Sigmoid colon (tissue), 7 donors: ENCODE data around the gene CRTC1. TPM values are rescaled to one million over a fixed set of nuclear protein-coding genes. Genes with fewer than 3 reads are reported as not detected.
A peak's percentile ranks its signal among the peaks of the same experiment; 100 is the strongest.

Experiments
- DNase-seq: peaks from one replicate; pipeline ENCODE4 v3.0.0-alpha.2; 2019
- H3K27ac ChIP-seq, 4 donors: fragments of 200-600 bp; sonication (generic); one replicate each; pipeline ENCODE4 v1.5.1; 2016 to 2019; ENCODE audit warnings: mild to moderate bottlenecking in 1 of 4
- H3K27me3 ChIP-seq, 3 donors: fragments of 200-600 bp; sonication (generic); one replicate each; pipeline ENCODE4 v1.5.1; 2019; ENCODE audit warnings: mild to moderate bottlenecking in 1 of 3
- H3K36me3 ChIP-seq, 4 donors: fragments of 200-600 bp; sonication (generic); one replicate each; pipeline ENCODE4 v1.5.1; 2016 to 2019
- H3K4me1 ChIP-seq, 4 donors: fragments of 200-600 bp; sonication (generic); one replicate each; pipeline ENCODE4 v1.5.1; 2017 to 2019
- H3K4me3 ChIP-seq, 4 donors: fragments of 200-600 bp; sonication (generic); one replicate each; pipeline ENCODE4 v1.5.1; 2017 to 2019; ENCODE audit warnings: mild to moderate bottlenecking in 2 of 4, moderate library complexity in 1 of 4
- H3K9me3 ChIP-seq, 4 donors: fragments of 200-600 bp in 3 of 4; sonication (generic) in 3 of 4; one replicate each; pipeline versions ENCODE4 v1.5.1 to v1.6.1; 2013 to 2019
- CTCF ChIP-seq, 4 experiments: fragments of 450-650 bp in 3 of 4; fragments of 200-600 bp in 1 of 4; IDR thresholded peaks; one replicate each; pipeline ENCODE4 v1.5.1; 2016 to 2019; ENCODE audit warnings: antibody characterized with exemption in 4 of 4, mild to moderate bottlenecking in 3 of 4, moderate library complexity in 2 of 4
- EP300 ChIP-seq, 4 donors: sonication (generic); formaldehyde crosslinking; IDR thresholded peaks; one replicate each; pipeline ENCODE4 v1.6.1; 2017; ENCODE audit warnings: antibody characterized with exemption in 4 of 4
- POLR2A ChIP-seq, 2 donors: fragments of 450-650 bp; IDR thresholded peaks; one replicate each; pipeline ENCODE4 v1.6.1; 2016; ENCODE audit warnings: antibody characterized with exemption in 2 of 2, mild to moderate bottlenecking in 2 of 2, moderate library complexity in 2 of 2
- POLR2AphosphoS5 ChIP-seq, 4 donors: sonication (generic); formaldehyde crosslinking; IDR thresholded peaks; one replicate each; pipeline ENCODE4 v1.6.1; 2017; ENCODE audit warnings: antibody characterized with exemption in 4 of 4
- WGBS, 2 donors: extraction: QIAGEN DNeasy Blood & Tissue Kit; methylation state at CpG; one replicate each; pipeline ENCODE4 v1.1.7; 2013; 5-methylcytosine and 5-hydroxymethylcytosine counted together
- intact Hi-C: fragments of 100-400 bp; cut with DNase I; formaldehyde crosslinking; loops from one replicate; pipeline ENCODE4 v1.15.1; 2023
- polyA plus RNA-seq, 3 donors: library from polyadenylated mRNA; stranded (reverse); fragments of 200-250 nt; gene quantifications; one replicate each; pipeline ENCODE4 v1.2.3, GENCODE V29; 2013
- total RNA-seq, 4 donors: library from RNA; depleted of rRNA; stranded (reverse); fragments of >200 nt; gene quantifications; one replicate each; pipeline ENCODE4 v1.1.0, GENCODE V29; 2016
- donor health status: healthy with polysubstance abuse.
- donor health status: Bipolar disorder and iron deficiency.
- donor health status: healthy.

The CRTC1 gene
- total and polyA plus RNA-seq, 7 donors = 2.5 to 8.9 (median 3.6) TPM

- peaks cover 12 to 30% (median 25%) of the 10 kb centered on the region in 4 donors for H3K36me3 ChIP-seq
- no peaks in the 10 kb centered on the region for H3K9me3 ChIP-seq
- no peak for TF ChIP-seq CTCF (IDR thresholded peaks at IDR 0.05)
- TF ChIP-seq POLR2AphosphoS5 (IDR thresholded peaks at IDR 0.05) = no peak
- TF ChIP-seq EP300 (IDR thresholded peaks at IDR 0.05) = no peak
- no peak for TF ChIP-seq POLR2A (IDR thresholded peaks at IDR 0.05)
- H3K27ac ChIP-seq = peak overlapping the region in 3 of 4 donors; percentile 23 to 77 (median 71)
- H3K4me3 ChIP-seq = no peak overlapping the region
- intact Hi-C loops = no loop called here
- WGBS, 2 donors = 91 to 93% methylated on average over 13 of the region's 13 CpGs
- H3K27me3 ChIP-seq = no peaks in the 10 kb centered on the region
- DNase-seq = no peak
- H3K4me1 ChIP-seq = peaks cover 0 to 53% (median 39%) of the 10 kb centered on the region in 4 donors
Measured at GRCh38 chr19:18670312-18670711, 13.2 kb upstream of the CRTC1 start.

DNA sequence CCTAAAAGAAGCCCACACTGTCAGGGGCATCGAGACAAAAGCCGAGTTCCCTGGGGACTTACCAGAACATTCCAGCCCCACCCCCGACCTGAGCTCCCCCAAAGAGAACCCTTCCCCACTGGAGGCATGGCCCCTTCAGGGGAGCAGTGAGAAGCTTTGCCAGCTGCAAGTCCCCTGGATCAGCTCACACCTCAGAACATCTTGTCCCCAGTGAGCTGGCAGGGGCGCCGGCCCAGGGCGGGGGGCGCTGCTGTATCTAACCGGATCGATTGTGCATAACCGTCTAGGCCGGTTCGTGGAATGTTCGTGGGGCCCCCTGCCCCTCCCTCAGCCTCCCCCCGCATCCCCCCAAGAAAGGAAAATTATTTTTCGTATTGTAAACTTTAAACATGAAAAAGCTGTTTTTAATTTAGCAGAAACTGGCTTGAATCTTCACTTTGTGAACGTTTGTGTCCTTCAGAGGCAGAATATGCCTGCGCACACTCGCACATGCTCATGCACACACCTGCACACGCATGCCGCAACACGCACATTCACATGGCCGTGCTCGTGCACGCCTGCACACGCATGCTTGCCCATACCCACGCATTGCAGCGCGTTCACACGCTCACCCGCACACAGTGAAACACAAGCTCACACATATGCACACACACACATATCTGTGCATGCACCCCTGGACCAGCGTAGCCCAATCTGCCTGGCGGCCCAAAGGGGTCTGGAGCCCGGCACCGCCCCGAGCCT lies 12.0 kb upstream of the CRTC1 start:
- Histone ChIP-seq H3K27me3 (no peaks in the 10 kb centered on the region), H3K27ac (peak overlapping the region; percentile 71 to 80 (median 74)), H3K36me3 (peaks cover 12 to 30% (median 25%) of the 10 kb centered on the region in 4 donors), H3K4me1 (peaks cover 0 to 49% (median 28%) of the 10 kb centered on the region in 4 donors), H3K9me3 (no peaks in the 10 kb centered on the region), H3K4me3 (no peak overlapping the region)
- WGBS, 2 donors = 92 to 93% methylated on average over 35 of the region's 35 CpGs
- no peak for TF ChIP-seq POLR2AphosphoS5 (IDR thresholded peaks at IDR 0.05)
- intact Hi-C loops = no loop called here
- DNase-seq = no peak

- no peak for DNase-seq
- Histone ChIP-seq H3K27me3 (no peaks in the 10 kb centered on the region), H3K27ac (peak overlapping the region; percentile 71 to 80 (median 74)), H3K9me3 (no peaks in the 10 kb centered on the region), H3K4me3 (peak overlapping the region in 1 of 4 donors; percentile 1), H3K36me3 (peaks cover 12 to 30% (median 24%) of the 10 kb centered on the region in 4 donors), H3K4me1 (peaks cover 0 to 53% (median 25%) of the 10 kb centered on the region in 4 donors)
- 91 to 93% methylated on average over 24 of the region's 24 CpGs for WGBS, 2 donors
- TF ChIP-seq EP300 (IDR thresholded peaks at IDR 0.05) (no peak), CTCF (IDR thresholded peaks at IDR 0.05) (no peak)
- intact Hi-C loops = no loop called here
Measured at GRCh38 chr19:18672044-18672451, 11.4 kb upstream of the CRTC1 start.

DNA sequence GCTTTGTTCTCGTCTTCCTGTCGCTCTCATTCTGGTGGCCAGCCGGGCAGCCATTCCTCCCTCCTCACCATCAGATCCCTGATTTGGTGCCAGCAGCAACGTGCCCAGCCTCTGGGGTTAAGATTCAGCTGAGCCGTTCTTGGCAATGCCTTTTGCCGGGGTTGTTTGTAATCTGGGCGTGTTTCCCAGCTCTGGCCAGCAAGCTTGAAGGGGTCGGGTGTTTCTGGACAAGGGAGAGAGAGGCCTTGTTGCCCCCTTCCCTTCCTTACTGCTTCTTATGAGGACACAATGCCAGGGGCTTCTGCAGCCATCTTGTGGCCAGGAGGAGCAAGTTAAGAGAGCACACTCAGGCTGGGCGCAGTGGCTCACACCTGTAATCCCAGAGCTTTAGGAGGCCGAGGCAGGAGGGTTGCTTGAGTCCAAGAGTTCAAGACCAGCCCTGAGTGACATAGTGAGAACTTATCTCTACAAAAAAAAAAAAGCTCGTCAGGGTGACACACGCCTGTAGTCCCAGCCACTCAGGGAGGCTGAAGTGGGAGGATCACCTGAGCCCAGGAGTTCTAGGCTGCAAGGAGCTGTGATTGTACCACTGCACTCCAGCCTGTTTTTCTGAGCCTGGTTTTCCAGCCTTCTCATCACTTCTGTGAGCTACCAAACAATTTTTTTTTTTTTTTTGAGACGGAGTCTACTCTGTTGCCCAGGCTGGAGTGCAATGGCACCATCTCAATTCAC lies 10.7 kb upstream of the CRTC1 start:
- peaks cover 0 to 60% (median 32%) of the 10 kb centered on the region in 4 donors for H3K4me1 ChIP-seq
- peaks cover 12 to 27% (median 18%) of the 10 kb centered on the region in 4 donors for H3K36me3 ChIP-seq
- intact Hi-C loops = no loop called here
- no peaks in the 10 kb centered on the region for H3K9me3 ChIP-seq
- 48 to 76% methylated on average over 13 of the region's 13 CpGs for WGBS, 2 donors
- H3K4me3 ChIP-seq = peak overlapping the region in 1 of 4 donors; percentile 1
- no peaks in the 10 kb centered on the region for H3K27me3 ChIP-seq
- no peak for DNase-seq
- peak overlapping the region; percentile 71 to 80 (median 74) for H3K27ac ChIP-seq
- TF ChIP-seq POLR2A (IDR thresholded peaks at IDR 0.05) (no peak), EP300 (IDR thresholded peaks at IDR 0.05) (no peak), POLR2AphosphoS5 (IDR thresholded peaks at IDR 0.05) (no peak), CTCF (IDR thresholded peaks at IDR 0.05) (peak in 1 of 4 experiments; percentile 17)

- 64 to 84% methylated on average over 11 of the region's 11 CpGs for WGBS, 2 donors
- Histone ChIP-seq H3K4me3 (no peak overlapping the region), H3K27me3 (no peaks in the 10 kb centered on the region), H3K27ac (peak overlapping the region in 3 of 4 donors; percentile 59 to 80 (median 66)), H3K4me1 (peaks cover 0 to 69% (median 42%) of the 10 kb centered on the region in 4 donors), H3K36me3 (peaks cover 0 to 9% (median under 1%) of the 10 kb centered on the region in 4 donors), H3K9me3 (no peaks in the 10 kb centered on the region)
- peak in 3 of 4 donors; percentile 21 to 69 (median 47) for TF ChIP-seq POLR2AphosphoS5 (IDR thresholded peaks at IDR 0.05)
- no peak for TF ChIP-seq POLR2A (IDR thresholded peaks at IDR 0.05)
- TF ChIP-seq CTCF (IDR thresholded peaks at IDR 0.05) = no peak
- no peak for TF ChIP-seq EP300 (IDR thresholded peaks at IDR 0.05)
- intact Hi-C loops = no loop called here
- peak; percentile 92 for DNase-seq
Measured at GRCh38 chr19:18674616-18675015, 8.9 kb upstream of the CRTC1 start.
